HG03175 (cell line): ENCODE data around the gene SHOC1.
"Not testable (repeated sequence)": the region's sequence is repeated elsewhere in the genome, so short reads cannot be mapped to it uniquely, and the experiment has no call there.

Source experiments
- ATAC-seq: cut with Tn5 transposase; IDR thresholded peaks from one replicate; pipeline ENCODE4 v1.9.1; 2021; ENCODE audit warnings: mild to moderate bottlenecking, moderate library complexity; ENCODE audit not compliant: unreplicated experiment

SHOC1 gene

GRCh38 chr9:111794835-111795556 is at the start of gene SHOC1:
Gene SHOC1 (minus strand): TSS chr9:111794937. CDS start chr9:111791418, 3,519 bp downstream.
- ATAC-seq: no peak

- ATAC-seq: no peak
Observed at GRCh38 chr9:111843971-111844370, 49.2 kb upstream of the SHOC1 start.

- peak; percentile 61 for ATAC-seq
Observed at GRCh38 chr9:111842313-111842712, 47.6 kb upstream of the SHOC1 start.

- ATAC-seq: no peak
Observed at GRCh38 chr9:111840442-111840841, 45.7 kb upstream of the SHOC1 start.

- no peak for ATAC-seq
Observed at GRCh38 chr9:111839987-111840386, 45.2 kb upstream of the SHOC1 start.

GRCh38 chr9:111839387-111839786 is 44.6 kb upstream of the SHOC1 start:
- ATAC-seq: peak; percentile 64

GRCh38 chr9:111838439-111838838 is 43.7 kb upstream of the SHOC1 start:
- no peak for ATAC-seq

GRCh38 chr9:111836311-111836710 is 41.6 kb upstream of the SHOC1 start:
- ATAC-seq: no peak

GRCh38 chr9:111833941-111834340 is 39.2 kb upstream of the SHOC1 start:
- ATAC-seq: no peak

- no peak for ATAC-seq
Observed at GRCh38 chr9:111832449-111832848, 37.7 kb upstream of the SHOC1 start.

- no peak for ATAC-seq
Observed at GRCh38 chr9:111831371-111832108, 36.8 kb upstream of the SHOC1 start.

GRCh38 chr9:111828193-111828592 is 33.5 kb upstream of the SHOC1 start:
- no peak for ATAC-seq

GRCh38 chr9:111825468-111826145 is 30.9 kb upstream of the SHOC1 start:
- ATAC-seq: no peak

GRCh38 chr9:111821006-111821528 is 26.3 kb upstream of the SHOC1 start:
- ATAC-seq: no peak

GRCh38 chr9:111819360-111819759 is 24.6 kb upstream of the SHOC1 start:
- ATAC-seq: no peak

- ATAC-seq: no peak
Observed at GRCh38 chr9:111815285-111816070, 20.7 kb upstream of the SHOC1 start.

GRCh38 chr9:111812337-111812736 is 17.6 kb upstream of the SHOC1 start:
- ATAC-seq: no peak

- ATAC-seq: no peak
Observed at GRCh38 chr9:111810908-111811307, 16.2 kb upstream of the SHOC1 start.

GRCh38 chr9:111810415-111810814 is 15.7 kb upstream of the SHOC1 start:
- not testable (repeated sequence) for ATAC-seq

- no peak for ATAC-seq
Observed at GRCh38 chr9:111807197-111807596, 12.5 kb upstream of the SHOC1 start.

- no peak for ATAC-seq
Observed at GRCh38 chr9:111806259-111806658, 11.5 kb upstream of the SHOC1 start.
